Upper lobe of left lung (tissue), 4 donors: Measurements from ENCODE around the gene CYP20A1.

Source experiments
- CTCF ChIP-seq, 6 experiments: fragments of 450-650 bp in 4 of 6; fragments of 200-600 bp in 2 of 6; sonication (generic) in 2 of 6; IDR thresholded peaks; one replicate each; pipeline ENCODE4 v1.5.1; 2016 to 2019; ENCODE audit warnings: antibody characterized with exemption in 6 of 6
- POLR2AphosphoS5 ChIP-seq, 2 donors: sonication (generic); formaldehyde crosslinking; IDR thresholded peaks; one replicate each; pipeline ENCODE4 v1.5.1; 2017; ENCODE audit warnings: antibody characterized with exemption in 2 of 2

GRCh38 chr2:203352604-203353255 lies 113.9 kb downstream of the CYP20A1 start:
- TF ChIP-seq CTCF (IDR thresholded peaks at IDR 0.05) (no peak), POLR2AphosphoS5 (IDR thresholded peaks at IDR 0.05) (no peak)
